Measurements from ENCODE around the gene CD70. TPM values are rescaled to one million over a fixed set of nuclear protein-coding genes. Genes with fewer than 3 reads are reported as not detected.
"Not testable (repeated sequence)": the region's sequence is repeated elsewhere in the genome, so short reads cannot be mapped to it uniquely, and the experiment has no call there.

Gene CD70, protein sequence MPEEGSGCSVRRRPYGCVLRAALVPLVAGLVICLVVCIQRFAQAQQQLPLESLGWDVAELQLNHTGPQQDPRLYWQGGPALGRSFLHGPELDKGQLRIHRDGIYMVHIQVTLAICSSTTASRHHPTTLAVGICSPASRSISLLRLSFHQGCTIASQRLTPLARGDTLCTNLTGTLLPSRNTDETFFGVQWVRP
- total RNA-seq: not detected

GRCh38 chr19:6590827-6591319 is at the start of gene CD70:
CD70 (minus strand) TSS chr19:6591150; CDS start chr19:6591002, 148 bp downstream.
- Histone ChIP-seq H3K27me3 (peaks cover 4 to 69% of the 10 kb centered on the region in 2 donors), H3K4me3 (peak within 1 kb of the TSS; percentile 27 to 50 (median 42)), H3K4me1 (no peaks in the 10 kb centered on the region), H3K9me3 (no peaks in the 10 kb centered on the region), H3K27ac (no peak within 1 kb of the TSS), H3K36me3 (no peaks in the 10 kb centered on the region)
- TF ChIP-seq POLR2A (IDR thresholded peaks at IDR 0.05): no peak
- TF ChIP-seq, protein P1, sequence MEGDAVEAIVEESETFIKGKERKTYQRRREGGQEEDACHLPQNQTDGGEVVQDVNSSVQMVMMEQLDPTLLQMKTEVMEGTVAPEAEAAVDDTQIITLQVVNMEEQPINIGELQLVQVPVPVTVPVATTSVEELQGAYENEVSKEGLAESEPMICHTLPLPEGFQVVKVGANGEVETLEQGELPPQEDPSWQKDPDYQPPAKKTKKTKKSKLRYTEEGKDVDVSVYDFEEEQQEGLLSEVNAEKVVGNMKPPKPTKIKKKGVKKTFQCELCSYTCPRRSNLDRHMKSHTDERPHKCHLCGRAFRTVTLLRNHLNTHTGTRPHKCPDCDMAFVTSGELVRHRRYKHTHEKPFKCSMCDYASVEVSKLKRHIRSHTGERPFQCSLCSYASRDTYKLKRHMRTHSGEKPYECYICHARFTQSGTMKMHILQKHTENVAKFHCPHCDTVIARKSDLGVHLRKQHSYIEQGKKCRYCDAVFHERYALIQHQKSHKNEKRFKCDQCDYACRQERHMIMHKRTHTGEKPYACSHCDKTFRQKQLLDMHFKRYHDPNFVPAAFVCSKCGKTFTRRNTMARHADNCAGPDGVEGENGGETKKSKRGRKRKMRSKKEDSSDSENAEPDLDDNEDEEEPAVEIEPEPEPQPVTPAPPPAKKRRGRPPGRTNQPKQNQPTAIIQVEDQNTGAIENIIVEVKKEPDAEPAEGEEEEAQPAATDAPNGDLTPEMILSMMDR (IDR thresholded peaks at IDR 0.05): no peak
- TF ChIP-seq POLR2AphosphoS5 (IDR thresholded peaks at IDR 0.05): no peak
- DNase-seq (ENCODE audit: low spot score in 2 of 2): no peak
- intact Hi-C loops (cut with DNase I; ENCODE audit: low total_unique reads): no loop called here

- H3K9me3 ChIP-seq; H3K27ac ChIP-seq; H3K27me3 ChIP-seq; DNase-seq (ENCODE audit: low spot score in 2 of 2); intact Hi-C loops (cut with DNase I; ENCODE audit: low total_unique reads); H3K4me3 ChIP-seq; H3K4me1 ChIP-seq; H3K36me3 ChIP-seq: not testable (repeated sequence)
Measured at GRCh38 chr19:6640333-6640732, 49.4 kb upstream of the CD70 start.

DNA sequence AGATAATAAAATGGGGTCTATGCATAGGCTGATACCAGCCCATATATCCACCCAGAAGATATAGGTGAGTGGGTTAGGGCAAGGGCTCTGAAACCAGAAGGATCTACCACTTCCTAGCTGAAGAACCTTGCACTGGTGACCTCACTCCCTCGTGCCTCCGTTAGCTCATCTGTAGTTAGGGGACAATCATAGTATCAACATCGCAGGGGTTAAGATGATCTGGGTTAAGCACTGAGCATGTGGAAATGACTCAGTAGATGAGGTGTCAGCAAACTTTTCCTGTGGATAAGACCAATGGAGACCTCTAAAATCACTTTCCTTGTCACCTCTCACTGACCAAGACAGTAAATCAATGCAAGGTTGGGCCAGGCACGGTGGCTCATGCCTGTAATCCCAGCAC is 48.5 kb upstream of the CD70 start:
- no peaks in the 10 kb centered on the region for H3K36me3 ChIP-seq
- DNase-seq (ENCODE audit: low spot score in 2 of 2): no peak
- H3K4me3 ChIP-seq: no peak overlapping the region
- no peaks in the 10 kb centered on the region for H3K27me3 ChIP-seq
- intact Hi-C loops (cut with DNase I; ENCODE audit: low total_unique reads): no loop called here
- TF ChIP-seq POLR2A (IDR thresholded peaks at IDR 0.05): no peak
- no peak for TF ChIP-seq POLR2AphosphoS5 (IDR thresholded peaks at IDR 0.05)
- TF ChIP-seq, protein P1 (IDR thresholded peaks at IDR 0.05): no peak
- H3K27ac ChIP-seq: no peak overlapping the region
- no peaks in the 10 kb centered on the region for H3K4me1 ChIP-seq
- no peaks in the 10 kb centered on the region for H3K9me3 ChIP-seq

GRCh38 chr19:6633456-6633813 is 42.5 kb upstream of the CD70 start:
- H3K27ac ChIP-seq; H3K9me3 ChIP-seq; H3K27me3 ChIP-seq; H3K4me1 ChIP-seq; H3K36me3 ChIP-seq; intact Hi-C loops (cut with DNase I; ENCODE audit: low total_unique reads); DNase-seq (ENCODE audit: low spot score in 2 of 2); H3K4me3 ChIP-seq: not testable (repeated sequence)

DNA sequence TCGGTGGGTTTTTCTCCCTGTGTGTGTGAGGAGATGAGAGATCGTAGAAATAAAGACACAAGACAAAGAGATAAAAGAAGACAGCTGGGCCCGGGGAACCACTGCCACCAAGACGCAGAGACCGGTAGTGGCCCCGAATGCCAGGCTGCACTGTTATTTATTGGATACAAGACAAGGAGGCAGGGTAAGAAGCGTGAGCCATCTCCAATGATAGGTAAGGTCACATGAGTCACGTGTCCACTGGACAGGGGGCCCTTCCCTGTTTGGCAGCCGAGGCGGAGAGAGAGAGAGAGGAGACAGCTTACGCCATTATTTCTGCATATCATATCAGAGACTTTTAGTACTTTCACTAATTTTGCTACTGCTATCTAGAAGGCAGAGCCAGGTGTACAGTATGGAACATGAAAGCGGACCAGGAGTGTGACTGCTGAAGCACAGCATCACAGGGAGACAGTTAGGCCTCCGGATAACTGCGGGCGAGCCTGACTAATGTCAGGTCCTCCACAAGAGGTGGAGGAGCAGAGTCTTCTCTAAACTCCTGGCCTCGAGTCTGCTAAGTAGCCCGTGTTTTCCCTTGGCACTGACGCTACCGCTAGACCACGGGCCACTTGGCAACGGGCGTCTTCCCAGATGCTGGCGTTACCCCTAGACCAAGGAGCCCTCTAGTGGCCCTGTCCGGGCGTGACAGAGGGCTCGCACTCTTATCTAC is 42.0 kb upstream of the CD70 start:
- TF ChIP-seq, protein P1 (IDR thresholded peaks at IDR 0.05): peak in 2 of 3 donors; percentile 42 to 46
- H3K4me1 ChIP-seq; H3K4me3 ChIP-seq; intact Hi-C loops (cut with DNase I; ENCODE audit: low total_unique reads); H3K27ac ChIP-seq; H3K36me3 ChIP-seq; H3K27me3 ChIP-seq; H3K9me3 ChIP-seq: not testable (repeated sequence)
- DNase-seq (ENCODE audit: low spot score in 2 of 2): peak in 1 of 2 donors; percentile 37

DNA sequence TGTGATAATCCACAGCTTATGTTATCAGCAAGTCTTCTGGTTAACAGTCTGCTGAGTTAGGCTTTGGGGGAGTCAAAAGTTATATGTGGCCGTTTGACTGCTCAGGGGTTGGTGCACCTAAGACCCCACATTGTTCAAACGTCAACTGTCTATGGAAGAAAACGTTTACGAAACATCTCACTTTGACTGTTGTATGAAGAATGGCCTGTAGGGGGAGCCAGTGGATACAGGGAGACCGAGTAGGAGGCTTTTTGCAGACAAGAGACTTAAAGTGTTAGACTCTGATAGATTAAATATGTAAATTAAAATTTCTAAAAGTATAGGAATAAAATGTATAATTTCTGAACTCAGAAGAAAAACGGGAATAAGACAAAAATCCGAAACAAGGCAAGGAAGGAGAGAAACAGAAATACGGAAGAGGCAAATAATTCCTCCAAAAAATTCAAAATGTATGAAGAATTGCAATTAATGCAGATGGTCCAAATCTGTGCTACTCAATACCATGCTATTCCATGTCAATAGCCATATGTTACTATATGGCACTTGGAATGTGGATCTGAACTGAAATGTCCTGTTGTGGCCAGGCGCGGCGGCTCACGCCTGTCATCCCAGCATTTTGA is 41.2 kb upstream of the CD70 start:
- no peak overlapping the region for H3K27ac ChIP-seq
- no peaks in the 10 kb centered on the region for H3K4me1 ChIP-seq
- no peaks in the 10 kb centered on the region for H3K36me3 ChIP-seq
- no peaks in the 10 kb centered on the region for H3K9me3 ChIP-seq
- H3K4me3 ChIP-seq: no peak overlapping the region
- intact Hi-C loops (cut with DNase I; ENCODE audit: low total_unique reads): no loop called here
- DNase-seq (ENCODE audit: low spot score in 2 of 2): peak in 1 of 2 donors; percentile 52
- no peaks in the 10 kb centered on the region for H3K27me3 ChIP-seq
- TF ChIP-seq POLR2AphosphoS5 (IDR thresholded peaks at IDR 0.05) (no peak), POLR2A (IDR thresholded peaks at IDR 0.05) (no peak)
- TF ChIP-seq, protein P1 (IDR thresholded peaks at IDR 0.05): peak; percentile 70 to 84 (median 77)

All from breast epithelium (tissue), 4 donors.